PC-9 (cell line): ENCODE data around the gene WIPF1.

Source experiments
- EZH2 ChIP-seq: fragments of 200-600 bp; sonication (generic); IDR thresholded peaks from 2 replicates; pipeline ENCODE4 v1.8.0; 2017; ENCODE audit warnings: antibody characterized with exemption, low read depth
- TF ChIP-seq, protein P1 (sequence below): fragments of 200-600 bp; sonication (generic); conservative IDR thresholded peaks from 2 replicates; pipeline ENCODE4 v1.6.1; 2017; ENCODE audit warnings: mixed run types, antibody characterized with exemption, mild to moderate bottlenecking, moderate library complexity

DNA sequence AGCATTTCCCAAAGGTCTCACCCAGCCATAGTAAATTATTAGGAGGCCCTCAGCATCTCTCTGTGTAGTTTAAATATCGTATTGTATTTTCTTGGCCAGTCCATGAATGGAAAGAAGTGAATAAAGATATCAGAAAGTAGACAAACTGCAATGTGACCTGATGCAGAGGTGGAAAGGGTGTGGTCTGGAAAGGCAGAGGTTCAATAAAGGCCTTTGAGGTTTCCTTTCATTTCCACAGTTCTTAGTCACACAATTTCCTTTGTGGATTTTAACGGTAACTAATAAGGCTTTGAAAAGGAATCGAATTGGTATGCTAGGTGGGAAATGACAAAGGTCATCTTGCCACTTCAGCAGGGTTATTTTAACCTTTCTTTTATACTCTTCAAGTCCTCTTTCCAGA, 20.1 kb upstream of the WIPF1 start:
- TF ChIP-seq, protein P1, sequence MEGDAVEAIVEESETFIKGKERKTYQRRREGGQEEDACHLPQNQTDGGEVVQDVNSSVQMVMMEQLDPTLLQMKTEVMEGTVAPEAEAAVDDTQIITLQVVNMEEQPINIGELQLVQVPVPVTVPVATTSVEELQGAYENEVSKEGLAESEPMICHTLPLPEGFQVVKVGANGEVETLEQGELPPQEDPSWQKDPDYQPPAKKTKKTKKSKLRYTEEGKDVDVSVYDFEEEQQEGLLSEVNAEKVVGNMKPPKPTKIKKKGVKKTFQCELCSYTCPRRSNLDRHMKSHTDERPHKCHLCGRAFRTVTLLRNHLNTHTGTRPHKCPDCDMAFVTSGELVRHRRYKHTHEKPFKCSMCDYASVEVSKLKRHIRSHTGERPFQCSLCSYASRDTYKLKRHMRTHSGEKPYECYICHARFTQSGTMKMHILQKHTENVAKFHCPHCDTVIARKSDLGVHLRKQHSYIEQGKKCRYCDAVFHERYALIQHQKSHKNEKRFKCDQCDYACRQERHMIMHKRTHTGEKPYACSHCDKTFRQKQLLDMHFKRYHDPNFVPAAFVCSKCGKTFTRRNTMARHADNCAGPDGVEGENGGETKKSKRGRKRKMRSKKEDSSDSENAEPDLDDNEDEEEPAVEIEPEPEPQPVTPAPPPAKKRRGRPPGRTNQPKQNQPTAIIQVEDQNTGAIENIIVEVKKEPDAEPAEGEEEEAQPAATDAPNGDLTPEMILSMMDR, result no peak
- no peak for TF ChIP-seq EZH2
